Breast epithelium (tissue), 3 donors: ENCODE measurements around the gene SLC6A17.

Experiments
- CTCF ChIP-seq, 3 donors: fragments of 450-650 bp; IDR thresholded peaks; one replicate each; pipeline ENCODE4 v1.5.1; 2016 to 2017; ENCODE audit warnings: antibody characterized with exemption in 3 of 3, mild to moderate bottlenecking in 3 of 3, moderate library complexity in 3 of 3
- POLR2A ChIP-seq: fragments of 450-650 bp; IDR thresholded peaks from one replicate; pipeline ENCODE4 v1.6.1; 2016; ENCODE audit warnings: antibody characterized with exemption, mild to moderate bottlenecking, moderate library complexity
- POLR2AphosphoS5 ChIP-seq, 3 donors: sonication (generic); formaldehyde crosslinking; IDR thresholded peaks; one replicate each; pipeline ENCODE4 v1.6.1; 2017; ENCODE audit warnings: antibody characterized with exemption in 3 of 3

DNA sequence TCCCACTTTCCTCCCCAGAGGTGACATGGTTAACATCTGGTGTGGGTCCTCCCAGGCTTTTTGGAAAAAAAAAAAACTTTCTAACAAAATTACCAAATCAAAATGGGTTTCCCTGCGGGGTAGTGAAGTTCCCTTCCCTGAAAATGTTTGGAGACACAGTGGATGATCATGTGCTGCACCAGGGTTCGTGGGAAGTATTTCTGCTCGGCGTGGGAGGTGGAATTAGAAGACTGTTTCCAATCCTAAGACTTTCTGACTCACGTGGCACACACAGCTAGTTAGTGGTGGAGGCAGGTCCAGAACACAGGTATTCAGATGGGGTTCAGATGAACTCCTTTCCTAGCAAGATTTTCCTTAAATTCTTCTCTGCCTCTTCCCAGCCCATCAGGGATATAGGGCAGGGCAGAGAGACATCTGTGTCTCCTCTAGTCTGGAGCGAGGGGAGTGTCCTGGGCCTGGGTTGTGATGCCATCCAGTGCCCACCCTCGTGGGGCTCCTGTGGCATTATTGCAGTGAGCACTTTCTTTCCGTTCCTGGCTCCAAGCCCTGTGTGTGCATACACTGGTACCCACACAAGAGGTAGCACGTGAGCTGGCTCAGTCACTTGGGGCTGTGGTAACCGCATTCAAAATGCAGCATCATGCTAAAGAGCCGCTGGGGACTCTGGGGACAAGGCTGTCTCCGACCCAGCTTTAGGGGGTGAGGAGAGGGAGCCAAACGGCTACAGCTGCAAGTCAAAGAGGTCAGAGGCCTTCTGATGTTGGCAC lies 87.3 kb downstream of the SLC6A17 start:
- TF ChIP-seq CTCF (IDR thresholded peaks at IDR 0.05), result no peak
- no peak for TF ChIP-seq POLR2A
- TF ChIP-seq POLR2AphosphoS5 (IDR thresholded peaks at IDR 0.05), result no peak
